Subcutaneous adipose tissue (tissue), 4 donors: ENCODE data around the gene NPHP4. TPM values are rescaled to one million over a fixed set of nuclear protein-coding genes. Genes with fewer than 3 reads are reported as not detected.

ENCODE experiments used
- total RNA-seq, 4 donors: library from RNA; depleted of rRNA; stranded (reverse); fragments of >200 nt; gene quantifications; one replicate each; pipeline ENCODE4 v1.1.0, GENCODE V29; 2016
- TF ChIP-seq, protein P1 (sequence below): fragments of 450-650 bp; IDR thresholded peaks from one replicate; pipeline ENCODE4 v1.5.1; 2016; ENCODE audit warnings: low read depth, mild to moderate bottlenecking, control low read depth, antibody characterized with exemption, moderate library complexity

NPHP4 gene
- total RNA-seq, 4 donors from 2014 or later, result 7.3 to 11.9 (median 9.5) TPM

GRCh38 chr1:6006882-6007281 is 14.7 kb upstream of the NPHP4 start:
- TF ChIP-seq, protein P1, sequence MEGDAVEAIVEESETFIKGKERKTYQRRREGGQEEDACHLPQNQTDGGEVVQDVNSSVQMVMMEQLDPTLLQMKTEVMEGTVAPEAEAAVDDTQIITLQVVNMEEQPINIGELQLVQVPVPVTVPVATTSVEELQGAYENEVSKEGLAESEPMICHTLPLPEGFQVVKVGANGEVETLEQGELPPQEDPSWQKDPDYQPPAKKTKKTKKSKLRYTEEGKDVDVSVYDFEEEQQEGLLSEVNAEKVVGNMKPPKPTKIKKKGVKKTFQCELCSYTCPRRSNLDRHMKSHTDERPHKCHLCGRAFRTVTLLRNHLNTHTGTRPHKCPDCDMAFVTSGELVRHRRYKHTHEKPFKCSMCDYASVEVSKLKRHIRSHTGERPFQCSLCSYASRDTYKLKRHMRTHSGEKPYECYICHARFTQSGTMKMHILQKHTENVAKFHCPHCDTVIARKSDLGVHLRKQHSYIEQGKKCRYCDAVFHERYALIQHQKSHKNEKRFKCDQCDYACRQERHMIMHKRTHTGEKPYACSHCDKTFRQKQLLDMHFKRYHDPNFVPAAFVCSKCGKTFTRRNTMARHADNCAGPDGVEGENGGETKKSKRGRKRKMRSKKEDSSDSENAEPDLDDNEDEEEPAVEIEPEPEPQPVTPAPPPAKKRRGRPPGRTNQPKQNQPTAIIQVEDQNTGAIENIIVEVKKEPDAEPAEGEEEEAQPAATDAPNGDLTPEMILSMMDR, result no peak

GRCh38 chr1:6005276-6005917 is 13.2 kb upstream of the NPHP4 start:
- TF ChIP-seq, protein P1, result no peak

DNA sequence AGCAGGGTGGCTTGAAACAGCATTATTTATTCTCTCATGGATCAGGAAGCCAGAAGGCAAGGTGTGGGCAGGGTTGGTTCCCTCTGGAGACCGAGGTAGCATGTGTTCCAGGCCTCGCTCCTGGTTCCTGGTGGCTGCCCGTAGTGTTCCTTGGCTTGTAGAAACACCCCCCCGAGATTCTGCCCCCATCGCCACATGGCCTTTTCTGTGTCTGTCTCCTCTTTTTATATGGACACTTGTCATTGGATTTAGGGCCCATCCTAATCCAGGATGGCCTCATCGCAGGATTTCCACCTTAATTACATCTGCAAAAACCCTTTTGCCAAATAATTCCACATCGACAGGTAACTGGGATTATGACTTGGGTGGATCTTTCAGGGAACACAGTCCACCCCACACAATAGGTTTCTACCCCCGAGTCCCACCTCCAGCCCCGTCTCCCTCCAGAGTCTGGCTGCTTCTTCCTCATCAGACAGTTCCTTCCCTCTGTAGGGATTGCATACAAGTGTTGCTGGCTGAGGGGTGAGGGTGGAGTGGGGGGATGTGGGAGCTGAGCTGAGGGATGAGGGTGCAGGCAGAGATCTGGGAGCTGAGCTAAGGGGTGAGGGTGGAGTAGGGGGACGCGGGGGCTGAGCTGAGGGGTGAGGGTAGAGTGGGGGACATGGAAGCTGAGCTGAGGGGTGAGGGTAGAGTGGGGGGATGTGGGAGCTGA is 12.3 kb upstream of the NPHP4 start:
- TF ChIP-seq, protein P1, result no peak

DNA sequence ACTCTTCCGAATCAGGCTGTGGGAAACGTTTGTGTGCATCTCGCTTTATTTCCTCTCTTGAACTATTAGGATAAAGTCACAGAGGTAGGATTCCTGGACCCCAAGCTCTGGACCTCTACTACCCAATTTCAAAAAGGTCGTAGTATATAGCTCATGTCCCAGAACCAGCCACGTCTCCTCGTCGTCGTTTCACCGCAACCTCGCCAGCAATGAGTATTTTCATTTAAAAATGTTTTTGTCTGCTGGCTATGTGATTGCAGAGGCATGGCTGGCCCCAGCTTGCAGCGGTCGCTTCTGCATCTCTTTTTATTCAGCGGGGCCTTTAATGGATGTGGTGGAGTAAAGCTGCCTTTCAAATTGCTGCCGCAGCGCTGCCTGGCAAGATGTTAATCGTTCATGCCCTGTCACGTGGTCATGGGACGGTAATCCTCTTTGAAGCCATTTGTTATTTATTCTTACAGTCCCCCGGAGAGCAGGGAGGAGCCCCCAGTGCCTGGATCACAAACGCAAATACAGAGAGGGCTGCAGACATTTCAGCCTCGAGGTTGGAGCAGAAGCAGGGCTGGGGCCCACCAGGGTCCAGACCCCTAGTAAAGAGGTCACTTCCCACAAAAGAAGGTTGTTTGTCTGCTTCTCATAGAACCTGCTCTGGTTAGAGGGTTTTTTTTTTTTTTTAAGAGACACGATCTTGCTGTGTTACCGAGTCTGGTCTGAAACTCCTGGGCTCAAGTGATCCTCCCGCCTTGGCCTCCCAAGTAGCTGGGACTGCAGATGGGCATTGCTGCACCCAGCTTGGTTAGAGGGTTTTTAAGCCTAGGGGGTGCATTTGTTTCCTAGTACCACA is 11.6 kb upstream of the NPHP4 start:
- TF ChIP-seq, protein P1, result no peak

GRCh38 chr1:6002714-6003501 is 10.7 kb upstream of the NPHP4 start:
- TF ChIP-seq, protein P1, result no peak

GRCh38 chr1:6001992-6002576 is 9.9 kb upstream of the NPHP4 start:
- TF ChIP-seq, protein P1, result no peak
